Mesenchymal stem cell (in vitro differentiated cells and primary cell): ENCODE results near the gene SKI.

ENCODE experiments used
- DNase-seq: peaks from one replicate; pipeline ENCODE4 v3.0.0-alpha.2; 2013
- H2AFZ ChIP-seq: one replicate; pipeline ENCODE4 v1.6.1; 2013; ENCODE audit warnings: low read depth, mild to moderate bottlenecking, control low read depth, inconsistent platforms, low read length, moderate library complexity
- H2AK5ac ChIP-seq: 2 replicates; pipeline ENCODE4 v1.6.1; 2013; ENCODE audit warnings: low read length, moderate library complexity, mild to moderate bottlenecking, inconsistent platforms; ENCODE audit not compliant: severe bottlenecking
- H2BK120ac ChIP-seq: one replicate; pipeline ENCODE4 v1.6.1; 2013; ENCODE audit warnings: low read depth, mild to moderate bottlenecking, inconsistent platforms, low read length, moderate library complexity
- H2BK12ac ChIP-seq, 2 experiments: one replicate each; pipeline ENCODE4 v1.6.1; 2013; ENCODE audit warnings: inconsistent platforms in 2 of 2, low read length in 2 of 2, mild to moderate bottlenecking in 2 of 2, moderate library complexity in 2 of 2, control low read depth in 1 of 2
- H2BK15ac ChIP-seq: one replicate; pipeline ENCODE4 v1.6.1; 2013; ENCODE audit warnings: mild to moderate bottlenecking, low read depth, inconsistent platforms; ENCODE audit not compliant: poor library complexity, severe bottlenecking
- H2BK5ac ChIP-seq: 2 replicates; pipeline ENCODE4 v1.6.1; 2013; ENCODE audit warnings: low read depth, mild to moderate bottlenecking, low read length, control low read depth, inconsistent platforms; ENCODE audit not compliant: poor library complexity, severe bottlenecking
- H3K14ac ChIP-seq, 2 experiments: one replicate each; pipeline ENCODE4 v1.6.1; 2013; ENCODE audit warnings: inconsistent platforms in 2 of 2, low read length in 2 of 2, control low read depth in 1 of 2, mild to moderate bottlenecking in 1 of 2, moderate library complexity in 1 of 2
- H3K18ac ChIP-seq, 2 experiments: one replicate each; pipeline ENCODE4 v1.6.1; 2013; ENCODE audit warnings: inconsistent platforms in 2 of 2, low read length in 2 of 2, control low read depth in 1 of 2, low read depth in 1 of 2, mild to moderate bottlenecking in 1 of 2
- H3K23ac ChIP-seq, 2 experiments: one replicate each; pipeline ENCODE4 v1.6.1; 2013; ENCODE audit warnings: inconsistent platforms in 2 of 2, low read length in 2 of 2, mild to moderate bottlenecking in 2 of 2, moderate library complexity in 2 of 2, control low read depth in 1 of 2
- H3K27ac ChIP-seq: 2 replicates; pipeline ENCODE4 v1.5.1; 2013; ENCODE audit warnings: mild to moderate bottlenecking, moderate library complexity, low read length, control low read depth, inconsistent platforms; ENCODE audit not compliant: poor library complexity, severe bottlenecking
- H3K27me3 ChIP-seq, 2 experiments: 2 replicates each; pipeline versions ENCODE4 v1.6.1 to v1.7.0; 2013; ENCODE audit warnings: low read length in 2 of 2, mild to moderate bottlenecking in 2 of 2, moderate library complexity in 2 of 2, control low read depth in 1 of 2, inconsistent platforms in 1 of 2; ENCODE audit not compliant: control insufficient read depth in 1 of 2, insufficient read depth in 1 of 2
- H3K36me3 ChIP-seq, 2 experiments: 2 replicates each; pipeline versions ENCODE4 v1.6.1 to v1.7.0; 2013; ENCODE audit warnings: low read length in 2 of 2, control low read depth in 1 of 2, inconsistent platforms in 1 of 2, low read depth in 1 of 2, mild to moderate bottlenecking in 1 of 2; ENCODE audit not compliant: insufficient read depth in 2 of 2, control insufficient read depth in 1 of 2
- H3K4ac ChIP-seq, 2 experiments: one replicate each; pipeline ENCODE4 v1.6.1; 2013; ENCODE audit warnings: inconsistent platforms in 2 of 2, low read length in 2 of 2, mild to moderate bottlenecking in 2 of 2, moderate library complexity in 2 of 2, control low read depth in 1 of 2, low read depth in 1 of 2
- H3K4me1 ChIP-seq: 2 replicates; pipeline ENCODE4 v1.6.1; 2013; ENCODE audit warnings: low read depth, low read length, control low read depth; ENCODE audit not compliant: control insufficient read depth, insufficient read depth
- H3K4me2 ChIP-seq: 2 replicates; pipeline ENCODE4 v1.6.1; 2013; ENCODE audit warnings: low read length, mild to moderate bottlenecking, inconsistent platforms; ENCODE audit not compliant: poor library complexity, severe bottlenecking
- H3K4me3 ChIP-seq, 2 experiments: 2 replicates each; pipeline versions ENCODE4 v1.5.1 to v1.7.0; 2013; ENCODE audit warnings: low read length in 2 of 2, mild to moderate bottlenecking in 2 of 2, control low read depth in 1 of 2, low read depth in 1 of 2; ENCODE audit not compliant: insufficient read depth in 1 of 2
- H3K79me1 ChIP-seq: replicated peaks from 2 replicates; pipeline ENCODE4 v1.6.1; 2013; ENCODE audit warnings: mild to moderate bottlenecking, control low read depth, low read length, inconsistent platforms; ENCODE audit not compliant: poor library complexity, severe bottlenecking
- H3K9ac ChIP-seq: 2 replicates; pipeline ENCODE4 v1.7.0; 2013; ENCODE audit warnings: mild to moderate bottlenecking, low read length, moderate library complexity
- H3K9me3 ChIP-seq: 2 replicates; pipeline ENCODE4 v1.7.0; 2013; ENCODE audit warnings: mild to moderate bottlenecking, low read length; ENCODE audit not compliant: control insufficient read depth
- H4K8ac ChIP-seq: one replicate; pipeline ENCODE4 v1.6.1; 2013; ENCODE audit warnings: inconsistent platforms, mild to moderate bottlenecking, low read length, moderate library complexity
- H4K91ac ChIP-seq: one replicate; pipeline ENCODE4 v1.6.1; 2013; ENCODE audit warnings: mild to moderate bottlenecking, low read length, inconsistent platforms
- WGBS: methylation state at CpG from one replicate; pipeline ENCODE4 v1.1.7; 2013; ENCODE audit warnings: mixed read lengths; 5-methylcytosine and 5-hydroxymethylcytosine counted together

SKI gene

GRCh38 chr1:2206813-2207487, 21.2 kb upstream of the SKI start:
- Histone ChIP-seq H3K79me1 (peaks cover 6% of the 10 kb centered on the region), H3K4me2 (no peak overlapping the region), H3K14ac (no peak overlapping the region), H4K8ac (no peak overlapping the region), H3K4me1 (peaks cover 56% of the 10 kb centered on the region), H3K36me3 (no peaks in the 10 kb centered on the region), H4K91ac (peak overlapping the region; percentile 7), H2AFZ (no peak overlapping the region), H2BK120ac (no peak overlapping the region), H3K9me3 (no peaks in the 10 kb centered on the region), H3K23ac (no peak overlapping the region), H3K18ac (no peak overlapping the region), H3K27me3 (no peaks in the 10 kb centered on the region), H3K4ac (peak overlapping the region in 1 of 2 experiments; percentile 13), H2BK15ac (no peak overlapping the region), H3K9ac (peak overlapping the region; percentile 90), H2AK5ac (peak overlapping the region; percentile 40), H2BK5ac (no peak overlapping the region), H2BK12ac (peak overlapping the region in 1 of 2 experiments; percentile 54), H3K27ac (no peak overlapping the region), H3K4me3 (peak overlapping the region in 1 of 2 experiments; percentile 76)
- WGBS, result 90% methylated on average over 16 of the region's 16 CpGs
- no peak for DNase-seq

GRCh38 chr1:2208309-2209239, 19.5 kb upstream of the SKI start:
- peak overlapping the region in 1 of 2 experiments; percentile 18 for H2BK12ac ChIP-seq
- peaks cover 72% of the 10 kb centered on the region for H3K4me1 ChIP-seq
- 83% methylated on average over 24 of the region's 24 CpGs for WGBS
- no peak overlapping the region for H3K23ac ChIP-seq
- no peak overlapping the region for H2AFZ ChIP-seq
- peak overlapping the region in 1 of 2 experiments; percentile 20 for H3K4ac ChIP-seq
- peaks cover 6% of the 10 kb centered on the region for H3K79me1 ChIP-seq
- peak; percentile 48 for DNase-seq
- no peak overlapping the region for H2BK120ac ChIP-seq
- peak overlapping the region; percentile 92 for H2AK5ac ChIP-seq
- peak overlapping the region; percentile 2 for H2BK15ac ChIP-seq
- no peak overlapping the region for H4K91ac ChIP-seq
- no peaks in the 10 kb centered on the region for H3K9me3 ChIP-seq
- peak overlapping the region in 1 of 2 experiments; percentile 5 for H3K18ac ChIP-seq
- H3K4me3 ChIP-seq, result peak overlapping the region in 1 of 2 experiments; percentile 76
- no peaks in the 10 kb centered on the region for H3K36me3 ChIP-seq
- H3K14ac ChIP-seq, result peak overlapping the region in 1 of 2 experiments; percentile 12
- peak overlapping the region; percentile 90 for H3K9ac ChIP-seq
- H2BK5ac ChIP-seq, result peak overlapping the region; percentile 82
- no peaks in the 10 kb centered on the region for H3K27me3 ChIP-seq
- peak overlapping the region; percentile 86 for H3K27ac ChIP-seq
- no peak overlapping the region for H4K8ac ChIP-seq
- peak overlapping the region; percentile 57 for H3K4me2 ChIP-seq

GRCh38 chr1:2209400-2210083, 18.6 kb upstream of the SKI start:
- no peak overlapping the region for H2BK5ac ChIP-seq
- peak overlapping the region in 1 of 2 experiments; percentile 10 for H2BK12ac ChIP-seq
- peaks cover 75% of the 10 kb centered on the region for H3K4me1 ChIP-seq
- H3K27me3 ChIP-seq, result no peaks in the 10 kb centered on the region
- H3K4ac ChIP-seq, result no peak overlapping the region
- no peaks in the 10 kb centered on the region for H3K9me3 ChIP-seq
- peak overlapping the region; percentile 90 for H3K9ac ChIP-seq
- no peak overlapping the region for H3K23ac ChIP-seq
- H2AFZ ChIP-seq, result no peak overlapping the region
- 82% methylated on average over 18 of the region's 18 CpGs for WGBS
- no peak overlapping the region for H3K14ac ChIP-seq
- peak overlapping the region; percentile 76 for H2AK5ac ChIP-seq
- H2BK15ac ChIP-seq, result no peak overlapping the region
- peak overlapping the region in 1 of 2 experiments; percentile 76 for H3K4me3 ChIP-seq
- H4K91ac ChIP-seq, result no peak overlapping the region
- no peaks in the 10 kb centered on the region for H3K36me3 ChIP-seq
- DNase-seq, result no peak
- H4K8ac ChIP-seq, result no peak overlapping the region
- H3K27ac ChIP-seq, result peak overlapping the region; percentile 11
- no peak overlapping the region for H3K4me2 ChIP-seq
- H3K79me1 ChIP-seq, result peaks cover 6% of the 10 kb centered on the region
- H3K18ac ChIP-seq, result no peak overlapping the region
- H2BK120ac ChIP-seq, result no peak overlapping the region
